Ishikawa (cell line): ENCODE results near the gene CEMIP.

ENCODE experiments used
- CEBPB ChIP-seq: IDR thresholded peaks from 2 replicates; pipeline ENCODE4 v1.6.1; 2012
- EGR1 ChIP-seq: IDR thresholded peaks from 2 replicates; pipeline ENCODE4 v1.6.1; 2012
- EP300 ChIP-seq: IDR thresholded peaks from 2 replicates; pipeline ENCODE4 v1.6.1; 2012; ENCODE audit warnings: borderline replicate concordance
- RAD21 ChIP-seq: IDR thresholded peaks from 2 replicates; pipeline ENCODE4 v1.6.1; 2012; ENCODE audit warnings: low read depth

GRCh38 chr15:80971143-80971542 is 192.0 kb downstream of the CEMIP start:
- TF ChIP-seq CEBPB, result no peak
- TF ChIP-seq RAD21, result no peak
- no peak for TF ChIP-seq EP300
- TF ChIP-seq EGR1, result no peak
